ENCODE data around the gene SLC7A8.
"Not testable (repeated sequence)": the region's sequence is repeated elsewhere in the genome, so short reads cannot be mapped to it uniquely, and the experiment has no call there.

The SLC7A8 gene

DNA sequence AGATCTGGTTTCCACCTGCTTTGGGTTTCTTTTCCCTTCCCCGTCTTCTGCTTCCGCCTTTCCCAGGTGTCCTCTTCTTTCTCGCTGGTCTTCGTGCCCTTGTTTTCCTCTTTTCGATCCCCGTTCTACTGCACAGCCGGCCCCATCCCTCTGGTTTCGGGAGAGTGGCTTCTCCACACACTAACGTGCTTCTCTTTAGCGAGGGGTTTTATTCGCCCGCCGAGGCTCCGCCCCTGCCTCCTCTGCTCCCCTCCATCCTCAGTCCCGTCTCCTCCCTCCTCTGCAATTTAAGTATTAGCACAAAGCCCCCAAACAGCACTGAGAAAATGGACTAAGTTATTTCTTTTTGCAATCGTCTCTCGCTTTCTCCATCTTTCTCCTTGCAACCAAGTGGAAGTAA, at the start of gene SLC7A8:
Gene SLC7A8 (minus strand): TSS at position 182 of the 400 bp plus-strand sequence. CDS start 746 bp downstream, outside the sequence.
- DNase-seq (ENCODE audit: low read depth) = peak; percentile 13

DNA sequence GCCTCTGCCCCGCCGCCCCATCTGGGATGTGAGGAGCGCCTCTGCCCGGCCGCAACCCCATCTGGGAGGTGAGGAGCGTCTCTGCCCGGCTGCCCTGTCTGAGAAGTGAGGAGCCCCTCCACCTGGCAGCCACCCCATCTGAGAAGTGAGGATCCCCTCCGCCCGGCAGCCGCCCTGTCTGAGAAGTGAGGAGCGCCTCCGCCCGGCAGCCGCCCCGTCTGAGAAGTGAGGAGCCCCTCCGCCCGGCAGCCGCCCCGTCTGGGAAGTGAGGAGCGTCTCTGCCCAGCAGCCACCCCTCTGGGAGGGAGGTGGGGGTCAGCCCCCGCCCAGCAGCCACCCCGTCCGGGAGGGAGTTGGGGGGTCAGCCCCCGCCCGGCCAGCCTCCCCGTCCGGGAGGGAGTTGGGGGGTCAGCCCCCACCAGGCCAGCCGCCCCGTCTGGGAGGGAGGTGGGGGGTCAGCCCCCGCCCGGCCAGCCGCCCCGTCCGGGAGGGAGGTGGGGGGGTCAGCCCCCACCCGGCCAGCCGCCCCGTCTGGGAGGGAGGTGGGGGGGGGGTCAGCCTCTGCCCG, 48.9 kb upstream of the SLC7A8 start:
- DNase-seq (ENCODE audit: low read depth) = not testable (repeated sequence)

DNA sequence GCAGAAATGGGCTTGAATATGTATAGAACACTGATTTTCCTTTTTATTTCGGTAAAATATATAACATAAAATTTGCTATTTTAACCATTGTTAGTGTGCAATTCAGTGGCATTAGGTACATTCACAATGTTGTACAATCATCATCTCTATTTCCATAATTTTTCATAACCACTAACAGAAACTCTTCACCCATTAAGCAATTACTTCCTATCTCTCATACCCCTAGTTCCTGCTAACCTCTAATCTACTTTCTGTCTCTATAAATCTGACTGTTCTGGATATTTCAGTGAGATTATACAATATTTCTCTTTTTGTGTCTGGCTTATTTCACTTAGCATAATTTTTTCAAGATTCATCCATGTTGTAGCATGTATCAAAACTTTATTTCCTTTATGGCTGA, 45.4 kb upstream of the SLC7A8 start:
- no peak for DNase-seq (ENCODE audit: low read depth)

DNA sequence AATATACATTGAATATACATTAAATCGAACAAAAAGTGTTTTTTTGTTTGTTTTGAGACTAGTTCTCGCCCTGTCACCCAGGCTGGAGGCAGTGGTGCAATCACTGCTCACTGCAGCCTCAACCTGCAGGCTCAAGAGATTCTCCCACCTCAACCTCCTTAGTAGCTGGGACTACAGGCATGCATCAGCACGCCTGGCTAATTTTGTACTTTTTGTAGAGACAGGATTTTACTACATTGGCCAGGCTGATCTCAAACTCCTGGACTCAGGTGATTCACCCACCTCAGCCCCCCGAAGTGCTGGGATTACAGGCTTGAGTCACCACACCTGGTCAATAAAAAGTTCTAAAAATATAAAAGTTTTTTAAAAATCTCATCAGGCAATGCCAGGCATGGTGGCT, 44.1 kb upstream of the SLC7A8 start:
- DNase-seq (ENCODE audit: low read depth) = no peak

DNA sequence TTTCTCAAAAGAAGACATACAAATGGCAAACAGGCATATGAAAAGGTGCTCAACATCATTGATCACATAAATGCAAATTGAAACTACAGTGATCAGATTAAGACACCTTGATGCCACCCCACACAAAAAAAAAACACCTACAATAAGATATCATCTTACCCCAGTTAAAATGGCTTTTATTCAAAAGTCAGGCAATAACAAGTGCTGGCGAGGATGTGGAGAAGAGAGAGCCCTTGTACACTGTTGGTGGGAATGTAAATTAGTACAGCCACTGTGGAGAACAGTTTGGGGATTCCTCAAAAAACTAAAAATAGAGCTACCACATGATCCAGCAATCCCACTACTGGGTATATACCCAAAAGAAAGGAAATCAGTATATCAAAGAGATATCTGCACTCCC, 41.5 kb upstream of the SLC7A8 start:
- not testable (repeated sequence) for DNase-seq (ENCODE audit: low read depth)

DNA sequence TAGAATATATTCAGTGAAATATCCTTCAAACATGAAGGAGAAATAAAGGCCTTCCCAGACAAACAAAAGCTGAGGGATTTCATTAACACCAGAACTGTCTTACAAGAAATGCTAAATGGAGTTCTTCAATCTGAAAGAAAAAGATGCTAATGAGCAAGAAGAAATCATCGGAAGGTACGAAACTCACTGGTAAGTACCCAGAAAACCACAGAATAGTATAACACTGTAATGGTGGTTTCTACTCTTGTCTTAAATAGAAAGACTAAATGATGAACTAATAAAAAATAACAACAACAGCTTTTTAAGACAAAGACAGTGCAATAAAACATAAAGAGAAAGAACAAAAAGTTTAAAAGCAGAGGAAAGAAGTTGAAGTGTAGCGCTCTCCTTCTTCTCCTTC, 35.6 kb upstream of the SLC7A8 start:
- DNase-seq (ENCODE audit: low read depth) = no peak

DNA sequence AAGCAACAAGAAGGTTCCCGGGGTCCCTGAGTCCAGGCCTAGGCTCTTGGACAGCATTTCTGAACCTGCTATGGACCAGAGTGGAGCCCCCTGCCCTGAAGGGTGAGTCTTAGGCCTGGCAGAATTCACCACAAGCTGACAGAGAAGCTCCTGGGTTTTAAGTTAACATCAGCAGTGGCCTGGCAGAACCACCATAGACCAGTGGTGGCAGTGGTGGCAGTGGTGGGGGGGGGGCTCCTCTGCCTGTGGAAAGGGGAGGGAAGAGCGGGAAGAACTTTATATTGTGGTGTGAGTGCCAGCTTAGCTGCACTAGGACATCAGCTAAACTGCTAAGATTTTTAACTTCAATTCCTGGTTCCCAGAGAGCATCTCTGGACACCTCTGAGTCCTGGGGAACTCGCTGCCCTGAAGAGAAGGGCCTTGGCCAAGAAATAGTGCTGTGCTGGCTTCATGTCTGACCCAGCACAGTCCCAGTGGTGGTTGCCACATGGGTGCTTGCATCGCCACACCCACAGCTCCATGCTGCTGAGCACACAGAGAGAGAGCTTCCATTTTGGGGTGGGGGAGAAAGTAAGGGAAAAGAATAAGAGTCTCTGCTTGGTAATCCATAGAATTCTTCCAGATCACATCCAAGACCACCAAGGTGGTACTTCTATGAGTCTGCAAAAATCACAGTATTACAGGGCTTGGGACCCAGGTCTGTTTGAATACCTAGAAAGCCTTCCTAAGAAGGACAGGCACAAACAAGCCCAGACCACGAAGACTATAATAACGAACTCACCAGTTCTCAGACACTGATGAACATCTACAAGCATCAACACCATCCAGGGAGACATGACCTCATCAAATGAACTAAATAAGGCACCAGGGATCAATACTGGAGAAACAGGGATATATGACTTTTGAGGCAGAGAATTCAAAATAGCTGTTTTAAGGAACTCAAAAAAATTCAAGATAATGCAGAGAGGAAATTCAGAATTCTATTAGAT, 33.9 kb upstream of the SLC7A8 start:
- DNase-seq (ENCODE audit: low read depth) = no peak

DNA sequence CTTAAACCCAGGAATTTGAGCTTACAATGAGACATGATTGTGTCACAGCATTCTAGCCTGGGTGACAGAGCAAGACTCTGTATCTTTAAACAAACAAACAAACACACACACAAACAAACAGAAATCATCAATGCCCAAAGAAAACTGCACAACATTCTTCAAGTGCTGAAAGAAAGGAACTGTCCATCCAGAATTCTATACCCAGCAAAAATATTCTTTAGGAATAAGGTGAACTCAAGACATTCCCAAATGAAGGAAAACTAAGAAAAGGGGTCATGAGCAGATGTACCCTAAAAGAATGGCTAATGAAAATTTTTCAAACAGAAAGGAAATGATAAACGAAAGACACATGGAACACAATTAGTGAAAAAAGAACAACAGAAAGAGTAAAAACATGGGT, 32.0 kb upstream of the SLC7A8 start:
- no peak for DNase-seq (ENCODE audit: low read depth)

DNA sequence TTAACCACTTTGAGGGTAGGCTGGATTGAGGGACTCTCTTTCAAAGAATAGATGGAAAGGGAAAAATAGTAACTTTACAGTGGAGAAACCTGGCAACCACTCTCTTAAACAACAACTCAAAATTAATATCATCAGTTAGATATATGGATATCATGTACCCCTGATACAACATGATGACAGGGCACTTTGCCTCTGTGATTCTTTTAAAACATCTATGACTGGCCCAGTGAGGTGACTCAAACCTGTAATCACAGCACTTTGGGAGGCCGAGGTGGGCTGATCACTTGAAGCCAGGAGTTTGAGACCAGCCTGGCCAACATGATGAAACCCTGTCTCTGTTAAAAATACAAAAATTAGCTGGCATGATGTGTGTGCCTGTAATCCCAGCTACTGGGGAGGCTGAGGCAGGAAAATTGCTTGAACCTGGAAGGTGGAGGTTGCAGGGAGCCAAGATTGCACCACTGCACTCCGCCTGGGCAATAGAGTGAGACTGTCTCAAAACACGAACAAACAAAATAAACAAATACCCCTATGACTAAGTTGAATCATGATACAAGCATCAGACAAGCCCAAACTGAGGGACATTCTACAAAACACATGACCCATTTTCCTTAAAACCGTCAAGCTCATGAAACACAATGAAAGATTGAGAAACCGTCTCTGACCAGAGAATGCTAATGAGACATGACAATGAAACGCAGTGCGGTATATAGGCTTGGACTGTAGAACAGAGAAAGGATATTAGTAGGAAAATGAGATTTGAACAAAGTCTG, 26.4 kb upstream of the SLC7A8 start:
- no peak for DNase-seq (ENCODE audit: low read depth)

DNA sequence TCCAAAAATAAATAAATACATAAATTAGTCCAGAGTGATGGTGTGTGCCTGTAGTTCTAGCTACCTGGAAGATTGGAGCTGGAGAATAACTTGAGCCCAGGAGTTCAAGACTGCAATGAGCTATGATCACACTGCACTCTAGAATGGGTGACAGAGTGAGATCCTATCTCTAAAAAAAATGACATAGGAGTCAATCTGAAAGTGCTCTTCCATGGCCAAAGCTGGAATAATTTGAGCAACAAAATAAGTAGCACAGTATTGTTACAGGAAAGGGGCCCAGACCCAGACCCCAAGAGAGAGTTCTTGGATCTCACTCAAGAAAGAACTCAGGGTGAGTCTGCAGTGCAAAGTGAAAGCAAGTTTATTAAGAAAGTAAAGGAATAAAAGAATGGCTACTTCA, 24.9 kb upstream of the SLC7A8 start:
- DNase-seq (ENCODE audit: low read depth) = no peak

DNA sequence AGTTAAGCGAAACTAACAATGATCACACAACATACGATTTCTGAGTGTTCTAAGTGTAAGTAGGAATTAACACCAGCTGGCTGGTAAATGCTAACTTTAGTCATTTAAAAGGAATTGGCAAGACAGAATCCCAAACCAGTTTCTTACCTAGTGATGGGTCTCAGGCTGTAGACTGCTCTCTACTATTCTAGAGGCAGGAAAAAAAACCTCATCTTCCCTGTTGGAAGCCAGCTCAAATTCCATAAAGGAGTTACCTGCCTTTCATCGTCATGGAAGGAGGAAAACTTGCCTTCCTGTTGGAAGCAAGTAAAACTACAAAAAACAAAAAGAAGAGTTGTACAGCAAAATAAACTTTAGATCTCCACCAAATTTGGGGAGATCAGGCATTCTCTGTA, 23.7 kb upstream of the SLC7A8 start:
- no peak for DNase-seq (ENCODE audit: low read depth)

DNA sequence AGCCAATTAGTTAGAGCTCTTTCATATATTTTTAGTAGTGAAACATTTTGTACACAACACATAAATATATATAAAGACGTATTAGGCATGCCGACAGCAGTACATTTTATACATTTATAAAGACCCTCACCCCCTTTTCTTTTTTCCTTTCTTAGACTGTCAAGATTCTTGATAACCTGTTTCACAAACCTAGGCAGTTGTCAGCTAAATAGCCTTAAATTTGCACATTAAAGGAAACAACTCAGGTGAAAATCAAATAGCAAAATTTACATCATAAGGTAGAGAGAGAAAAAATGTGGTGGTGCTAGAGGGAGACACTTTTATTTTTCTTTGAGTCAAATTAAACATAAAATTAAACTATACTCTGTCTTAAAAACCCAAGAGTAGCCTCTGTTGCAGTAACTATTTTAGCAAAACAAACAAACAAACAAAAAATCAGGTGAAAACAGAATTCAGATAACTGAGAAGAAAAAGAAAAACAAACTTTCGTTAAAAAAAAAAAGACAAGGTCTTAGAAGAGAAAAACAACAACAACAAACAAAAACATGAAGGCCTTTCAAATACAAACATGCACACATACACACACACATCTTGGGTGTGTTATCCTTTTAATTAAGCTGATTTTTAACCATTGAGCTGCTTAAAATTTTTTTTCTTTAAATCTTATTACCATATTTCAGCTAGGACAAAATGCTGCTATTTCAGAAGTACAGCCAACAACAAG, 23.1 kb upstream of the SLC7A8 start:
- no peak for DNase-seq (ENCODE audit: low read depth)

DNA sequence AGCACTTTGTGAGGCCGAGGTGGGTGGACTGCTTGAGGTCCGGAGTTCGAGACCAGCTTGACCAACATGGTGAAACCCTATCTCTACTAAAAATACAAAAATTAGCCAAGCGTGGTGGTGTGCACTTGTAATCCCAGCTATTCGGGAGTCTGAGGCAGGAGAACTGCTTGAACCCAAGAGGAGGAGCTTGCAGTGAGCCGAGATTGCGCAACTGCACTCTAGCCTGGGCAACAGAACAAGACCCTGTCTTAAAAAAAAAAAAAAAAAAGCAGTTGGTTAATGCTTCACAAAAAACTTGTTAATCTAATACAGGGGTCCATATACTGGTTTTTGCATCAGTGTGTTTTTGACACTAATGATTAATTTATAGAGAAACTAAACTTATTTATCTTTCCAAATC, 18.5 kb upstream of the SLC7A8 start:
- DNase-seq (ENCODE audit: low read depth) = no peak

DNA sequence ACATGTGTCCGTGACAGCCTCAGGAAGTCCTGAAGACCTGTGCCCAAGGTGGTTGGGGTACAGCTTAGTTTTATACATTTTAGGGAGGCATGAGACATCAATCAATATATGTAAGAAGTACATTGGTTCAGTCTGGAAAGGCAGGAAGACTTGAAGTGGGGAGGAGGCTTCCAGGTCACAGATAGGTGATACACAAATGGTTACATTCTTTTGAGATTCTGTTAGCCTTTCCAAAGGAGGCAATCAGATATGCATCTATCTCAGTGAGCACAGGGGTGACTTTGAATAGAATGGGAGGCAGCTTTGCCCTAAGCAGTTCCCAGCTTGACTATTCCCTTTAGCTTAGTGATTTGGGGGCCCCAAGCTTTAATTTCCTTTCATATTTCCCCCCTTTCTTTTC, 15.7 kb upstream of the SLC7A8 start:
- DNase-seq (ENCODE audit: low read depth) = not testable (repeated sequence)

DNA sequence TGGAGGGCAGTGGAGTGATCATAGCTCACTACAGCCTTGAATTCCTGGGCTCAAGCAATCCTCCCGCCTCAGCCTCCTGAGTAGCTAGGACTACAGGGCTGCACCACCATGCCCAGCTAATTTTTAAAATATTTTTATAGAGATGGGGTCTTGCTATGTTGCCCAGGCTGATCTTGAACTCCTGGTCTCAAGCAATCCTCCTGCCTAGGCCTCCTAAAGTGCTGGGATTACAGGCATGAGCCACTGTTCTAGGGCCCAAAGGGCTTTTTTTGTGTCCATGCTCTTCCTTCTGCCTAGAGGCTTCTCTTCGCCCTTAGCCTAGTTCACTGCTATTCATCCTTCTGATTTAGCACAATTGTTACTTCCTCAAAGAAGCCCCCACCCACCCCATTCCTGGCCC, 13.0 kb upstream of the SLC7A8 start:
- DNase-seq (ENCODE audit: low read depth) = not testable (repeated sequence)

DNA sequence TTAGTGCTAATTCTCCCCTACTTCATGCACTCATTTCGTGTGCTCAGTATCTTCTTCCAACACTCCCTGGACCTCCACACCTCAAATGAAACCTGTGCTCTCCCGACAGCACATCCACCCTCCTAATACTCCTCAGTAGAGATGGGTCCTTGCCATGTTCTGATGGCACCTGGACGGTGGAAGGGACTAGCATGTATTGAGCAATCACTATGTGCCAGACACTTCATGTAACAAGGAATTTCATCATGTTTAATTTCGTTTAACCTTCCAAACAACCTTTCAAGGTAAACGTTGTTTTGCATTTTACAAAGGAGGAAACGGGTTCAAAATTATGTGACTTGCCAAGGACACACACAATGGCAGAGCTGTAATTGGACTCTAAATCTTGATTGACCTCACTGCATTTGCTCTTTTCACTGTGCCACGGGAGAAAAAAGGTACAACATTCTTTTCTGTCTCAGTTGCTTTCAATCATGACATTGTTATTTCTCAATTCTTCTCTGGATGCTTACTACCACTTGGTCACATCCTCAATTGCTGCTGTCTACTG, 12.2 kb upstream of the SLC7A8 start:
- no peak for DNase-seq (ENCODE audit: low read depth)

DNA sequence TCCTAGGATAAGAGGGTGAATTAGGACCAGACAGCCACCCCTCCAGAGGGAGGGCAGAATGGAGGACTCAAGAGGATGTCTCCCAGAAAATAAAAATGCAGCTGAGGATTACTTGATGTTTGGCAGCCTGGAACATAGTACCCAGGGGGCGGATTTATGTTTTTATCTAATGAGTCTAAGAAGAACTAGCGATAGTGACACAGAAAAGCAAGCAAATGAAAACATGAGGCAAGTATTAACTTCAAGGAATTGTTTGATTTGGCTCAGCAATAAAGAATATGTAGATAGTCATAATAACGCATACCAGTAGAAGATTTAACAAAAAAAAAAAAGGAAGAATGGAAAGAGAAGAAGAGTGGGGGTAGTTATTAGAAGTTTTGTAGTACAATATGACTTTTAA, 10.0 kb upstream of the SLC7A8 start:
- DNase-seq (ENCODE audit: low read depth) = no peak

DNA sequence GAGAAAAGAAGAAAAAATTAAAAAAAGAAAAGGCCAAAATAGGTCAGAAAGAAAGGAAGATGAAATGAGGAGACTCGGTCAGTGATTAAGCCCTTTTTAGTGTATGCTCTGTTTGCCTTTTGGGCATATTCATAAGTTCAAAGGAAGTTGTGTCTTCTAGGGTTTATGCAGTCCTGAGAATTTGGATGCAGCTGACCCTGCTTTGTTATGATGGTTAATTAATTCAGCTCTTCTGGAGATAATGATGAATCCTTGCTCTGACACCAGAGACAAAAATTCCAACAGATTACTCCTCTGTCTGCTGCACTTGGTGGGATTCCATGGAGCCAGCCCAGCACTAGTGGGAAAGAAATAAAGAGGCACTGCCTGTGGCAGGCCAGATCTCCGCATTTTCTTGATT, 4.5 kb upstream of the SLC7A8 start:
- no peak for DNase-seq (ENCODE audit: low read depth)

DNA sequence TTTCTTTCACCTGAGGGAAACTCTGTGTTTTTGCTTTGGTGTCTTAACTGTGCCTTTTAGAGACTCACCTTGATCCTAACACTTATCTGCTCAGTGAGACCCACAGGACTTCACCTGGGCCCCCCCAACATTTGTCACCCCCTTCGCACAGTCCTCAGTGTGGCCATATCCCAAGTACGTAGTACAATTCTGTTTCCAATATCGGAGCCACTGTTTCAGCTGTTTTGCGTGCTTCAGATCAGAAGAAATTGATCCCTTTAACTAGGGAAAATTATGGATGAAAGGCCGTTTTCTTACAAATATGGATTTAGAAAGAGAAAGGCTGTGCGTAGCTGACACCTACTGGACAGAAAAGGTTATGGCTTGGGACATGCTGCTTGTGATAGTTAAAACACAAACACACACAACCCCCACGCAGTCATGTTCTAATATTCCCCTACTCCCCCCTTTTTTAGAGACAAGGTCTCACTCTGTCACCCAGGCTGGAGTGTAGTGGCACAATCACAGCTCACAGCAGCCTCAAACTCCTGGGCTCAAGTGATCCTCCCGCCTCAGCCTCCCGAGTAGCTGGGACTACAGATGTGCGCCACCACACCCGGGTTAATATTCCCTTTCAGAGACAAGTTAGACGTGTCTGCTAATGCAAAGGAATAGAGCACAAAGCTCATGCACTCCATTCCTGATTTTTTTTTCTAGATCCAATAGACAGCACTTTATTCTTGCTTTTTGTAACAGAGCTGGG, 3.6 kb upstream of the SLC7A8 start:
- no peak for DNase-seq (ENCODE audit: low read depth)

DNA sequence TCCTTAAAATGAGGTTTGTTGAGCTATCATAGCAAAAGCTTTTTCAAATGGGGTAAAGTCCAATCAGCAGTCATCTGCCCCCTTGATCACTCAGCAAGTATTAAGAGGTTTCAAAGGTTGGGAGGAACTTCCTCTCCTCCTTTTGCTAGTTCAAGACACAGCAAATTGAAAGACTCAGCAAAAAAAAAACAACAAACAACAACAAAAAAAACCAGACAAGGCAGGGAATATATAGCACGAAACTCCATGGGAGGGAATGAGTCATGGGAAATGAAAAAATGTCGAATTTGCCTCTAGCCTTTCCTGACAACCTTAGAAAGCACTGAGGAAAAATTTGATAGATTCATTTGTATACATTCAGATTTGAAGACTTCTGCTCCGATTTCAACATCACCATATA, 1.6 kb upstream of the SLC7A8 start:
- DNase-seq (ENCODE audit: low read depth) = no peak

DNA sequence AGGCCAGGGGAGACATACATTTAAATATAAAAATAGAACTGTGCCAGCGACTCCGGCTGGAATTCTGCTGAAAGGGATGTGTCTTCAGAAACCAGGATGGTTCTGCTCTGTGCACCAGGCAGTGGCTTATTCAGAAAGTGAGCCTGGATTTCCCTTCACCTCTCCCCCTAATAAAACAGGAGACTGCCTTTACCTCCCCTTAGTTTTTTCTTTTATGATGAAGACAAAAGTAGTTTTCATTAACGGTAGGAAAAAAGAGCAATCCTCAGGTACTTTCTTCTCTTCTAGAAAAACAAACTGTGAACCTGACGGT, 346 bp downstream of the SLC7A8 start:
- DNase-seq (ENCODE audit: low read depth) = no peak
